Right forelimb (tissue), 1 donor: ENCODE measurements around the gene SEH1L.
"Not testable (repeated sequence)": the region's sequence is repeated elsewhere in the genome, so short reads cannot be mapped to it uniquely, and the experiment has no call there.

Experiments used
- DNase-seq: peaks from one replicate; pipeline ENCODE4 v3.0.0-alpha.2; 2018

Gene SEH1L

GRCh38 chr18:12947285-12948049 lies at the start of gene SEH1L:
Gene SEH1L, plus strand, starts transcription at chr18:12948011. Its CDS starts 111 bp downstream, at chr18:12948122.
- DNase-seq: peak; percentile 100

- DNase-seq: not testable (repeated sequence)
These were observed 46.6 kb upstream of the SEH1L start for GRCh38 chr18:12901208-12901607.

- peak; percentile 54 for DNase-seq
These were observed 43.7 kb upstream of the SEH1L start for GRCh38 chr18:12904012-12904516.

- DNase-seq: no peak
These were observed 41.7 kb upstream of the SEH1L start for GRCh38 chr18:12906119-12906518.

GRCh38 chr18:12906773-12907172 lies 41.0 kb upstream of the SEH1L start:
- no peak for DNase-seq

- no peak for DNase-seq
These were observed 40.4 kb upstream of the SEH1L start for GRCh38 chr18:12907258-12907925.

- no peak for DNase-seq
These were observed 39.1 kb upstream of the SEH1L start for GRCh38 chr18:12908706-12909105.

GRCh38 chr18:12911025-12911928 lies 36.5 kb upstream of the SEH1L start:
- peak; percentile 57 for DNase-seq

- no peak for DNase-seq
These were observed 35.7 kb upstream of the SEH1L start for GRCh38 chr18:12911929-12912703.

GRCh38 chr18:12921178-12921577 lies 26.6 kb upstream of the SEH1L start:
- no peak for DNase-seq

GRCh38 chr18:12922266-12922665 lies 25.5 kb upstream of the SEH1L start:
- no peak for DNase-seq

GRCh38 chr18:12924616-12925015 lies 23.2 kb upstream of the SEH1L start:
- no peak for DNase-seq

- DNase-seq: no peak
These were observed 19.6 kb upstream of the SEH1L start for GRCh38 chr18:12928206-12928605.

GRCh38 chr18:12928641-12929040 lies 19.2 kb upstream of the SEH1L start:
- DNase-seq: no peak

- DNase-seq: no peak
These were observed 18.2 kb upstream of the SEH1L start for GRCh38 chr18:12929477-12930083.

- DNase-seq: no peak
These were observed 17.4 kb upstream of the SEH1L start for GRCh38 chr18:12930376-12930775.

GRCh38 chr18:12930908-12931307 lies 16.9 kb upstream of the SEH1L start:
- DNase-seq: no peak

- no peak for DNase-seq
These were observed 14.5 kb upstream of the SEH1L start for GRCh38 chr18:12933327-12933726.

GRCh38 chr18:12934454-12935071 lies 13.2 kb upstream of the SEH1L start:
- DNase-seq: peak; percentile 90

- DNase-seq: no peak
These were observed 8.6 kb upstream of the SEH1L start for GRCh38 chr18:12939162-12939561.

GRCh38 chr18:12943215-12943614 lies 4.6 kb upstream of the SEH1L start:
- no peak for DNase-seq
